Lower leg skin (tissue), 3 donors: ENCODE results near the gene B2M.
"Not testable (repeated sequence)": the region's sequence is repeated elsewhere in the genome, so short reads cannot be mapped to it uniquely, and the experiment has no call there.

Experiments used
- CTCF ChIP-seq, 3 donors: fragments of 450-650 bp; IDR thresholded peaks; one replicate each; pipeline ENCODE4 v1.5.1; 2016; ENCODE audit warnings: antibody characterized with exemption in 3 of 3, mild to moderate bottlenecking in 3 of 3, moderate library complexity in 2 of 3
- POLR2A ChIP-seq, 2 donors: fragments of 450-650 bp; IDR thresholded peaks; one replicate each; pipeline ENCODE4 v1.6.1; 2016 to 2017; ENCODE audit warnings: antibody characterized with exemption in 2 of 2, mild to moderate bottlenecking in 1 of 2, moderate library complexity in 1 of 2

GRCh38 chr15:44728232-44728575 is 16.9 kb downstream of the B2M start:
- not testable (repeated sequence) for TF ChIP-seq CTCF, POLR2A (IDR thresholded peaks at IDR 0.05)
